HCT116 (cell line): ENCODE data around the gene AP5S1. TPM values are rescaled to one million over a fixed set of nuclear protein-coding genes. Genes with fewer than 3 reads are reported as not detected.

Experiments used
- ATAC-seq: fragments of 200-7000 bp; cut with Tn5 transposase; 2 replicates; pipeline ENCODE4 v1.9.1; 2020; ENCODE audit warnings: mild to moderate bottlenecking, moderate library complexity
- BruUV-seq: library from RNA; stranded (reverse); fragments of 400-500 nt; replicated peaks from 2 replicates; lab custom pipeline; 2021; lab: Mats Ljungman, UMichigan
- CTCF ChIA-PET: fragments of 300-600 bp; sonication (Branson Sonifier 250); formaldehyde crosslinking; loops from one replicate; lab custom pipeline; 2021; ENCODE audit warnings: antibody characterized with exemption; lab: Charles Lee
- POLR2A ChIA-PET: fragments of 300-600, 350-600 bp; sonication (Branson Sonifier 250); formaldehyde crosslinking; loops from one replicate; lab custom pipeline; 2021; ENCODE audit warnings: antibody characterized with exemption; lab: Charles Lee
- RAD21 ChIA-PET, 2 experiments: fragments of 300-600 bp; sonication (Branson Sonifier 250); formaldehyde crosslinking; loops; one replicate each; lab custom pipeline; 2023; ENCODE audit warnings: low total read pairs in 2 of 2; ENCODE audit not compliant: uncharacterized antibody in 2 of 2, unreplicated experiment in 2 of 2, low non-redundant PET in 1 of 2; lab: Charles Lee
- DNase-seq: peaks from one replicate; pipeline ENCODE4 v3.0.0-alpha.2; 2010; ENCODE audit warnings: low read depth, low spot score
- H2AFZ ChIP-seq: fragments of 200-600 bp; shearing (Covaris generic), sonication (generic); 2 replicates; pipeline ENCODE4 v1.6.1; 2017; ENCODE audit warnings: low read depth, mixed run types, mixed read lengths, antibody characterized with exemption, low read length; ENCODE audit not compliant: poor library complexity, severe bottlenecking
- H3K27ac ChIP-seq: 2 replicates; pipeline ENCODE4 v1.5.1; 2012; ENCODE audit warnings: low read depth, low read length
- H3K27me3 ChIP-seq: fragments of 200-600 bp; sonication (generic); 2 replicates; pipeline ENCODE4 v1.6.1; 2016; ENCODE audit warnings: mixed run types, low read length, mixed read lengths; ENCODE audit not compliant: insufficient read depth
- H3K36me3 ChIP-seq, 2 experiments: fragments of 200-500 bp in 1 of 2; fragments of 200-600 bp in 1 of 2; sonication (Bioruptor generic) in 1 of 2; sonication (generic) in 1 of 2; 2 replicates each; pipeline versions ENCODE4 v1.5.1 to v1.6.1; 2014 to 2016; ENCODE audit warnings: low read length in 2 of 2, inconsistent platforms in 1 of 2, mixed read lengths in 1 of 2, mixed run types in 1 of 2; ENCODE audit not compliant: insufficient read depth in 2 of 2, control insufficient read depth in 1 of 2
- H3K4me1 ChIP-seq, 2 experiments: fragments of 200-600 bp in 1 of 2; sonication (generic) in 1 of 2; 2 replicates each; pipeline versions ENCODE4 v1.5.1 to v1.6.1; 2012 to 2017; ENCODE audit warnings: low read length in 2 of 2, inconsistent platforms in 1 of 2, mild to moderate bottlenecking in 1 of 2, mixed read lengths in 1 of 2, mixed run types in 1 of 2, moderate library complexity in 1 of 2; ENCODE audit not compliant: insufficient read depth in 2 of 2, control insufficient read depth in 1 of 2
- H3K4me2 ChIP-seq: fragments of 200-600 bp; sonication (generic); 2 replicates; pipeline ENCODE4 v1.6.1; 2017; ENCODE audit warnings: mixed run types, low read length, mixed read lengths
- H3K4me3 ChIP-seq, 2 experiments: fragments of 200-600 bp in 1 of 2; sonication (generic) in 1 of 2; replicated peaks in 1 of 2; 2 replicates each; pipeline ENCODE4 v1.5.1; 2011 to 2016; ENCODE audit warnings: low read length in 2 of 2, control low read depth in 1 of 2, low read depth in 1 of 2, mild to moderate bottlenecking in 1 of 2, mixed read lengths in 1 of 2, mixed run types in 1 of 2
- H3K79me2 ChIP-seq: fragments of 200-600 bp; sonication (generic); 2 replicates; pipeline ENCODE4 v1.6.1; 2017; ENCODE audit warnings: mild to moderate bottlenecking, mixed run types, low read length, moderate library complexity, mixed read lengths; ENCODE audit not compliant: insufficient read depth
- H3K9ac ChIP-seq: fragments of 200-600 bp; sonication (generic); 2 replicates; pipeline ENCODE4 v1.6.1; 2016; ENCODE audit warnings: low read length, mixed read lengths
- H3K9me2 ChIP-seq: fragments of 200-600 bp; sonication (generic), shearing (Covaris generic); 2 replicates; pipeline ENCODE4 v1.6.1; 2017; ENCODE audit warnings: mixed run types, mild to moderate bottlenecking, moderate library complexity; ENCODE audit not compliant: insufficient read depth
- H3K9me3 ChIP-seq, 2 experiments: fragments of 200-500 bp in 1 of 2; fragments of 200-600 bp in 1 of 2; sonication (Bioruptor generic) in 1 of 2; sonication (generic) in 1 of 2; 2 replicates each; pipeline ENCODE4 v1.6.1; 2014 to 2017; ENCODE audit warnings: low read length in 2 of 2, mixed read lengths in 2 of 2, inconsistent platforms in 1 of 2, low read depth in 1 of 2, mild to moderate bottlenecking in 1 of 2, mixed run types in 1 of 2, moderate library complexity in 1 of 2; ENCODE audit not compliant: control insufficient read depth in 1 of 2, insufficient read depth in 1 of 2
- H4K20me1 ChIP-seq: fragments of 200-600 bp; sonication (generic), shearing (Covaris generic); 2 replicates; pipeline ENCODE4 v1.6.1; 2017; ENCODE audit warnings: mixed run types, mild to moderate bottlenecking, moderate library complexity; ENCODE audit not compliant: insufficient read depth
- CBX3 ChIP-seq: IDR thresholded peaks from 2 replicates; pipeline ENCODE4 v1.6.1; 2012; ENCODE audit warnings: low read depth
- RAD21 ChIP-seq: IDR thresholded peaks from 2 replicates; pipeline ENCODE4 v1.6.1; 2012; ENCODE audit warnings: low read depth, mild to moderate bottlenecking
- SP1 ChIP-seq: IDR thresholded peaks from 2 replicates; pipeline ENCODE4 v1.6.1; 2012; ENCODE audit warnings: low read depth
- SRF ChIP-seq: IDR thresholded peaks from 2 replicates; pipeline ENCODE4 v1.6.1; 2012; ENCODE audit warnings: low read depth
- YY1 ChIP-seq: IDR thresholded peaks from 2 replicates; pipeline ENCODE4 v1.6.1; 2011; ENCODE audit warnings: low read length, low read depth, moderate library complexity, mild to moderate bottlenecking; ENCODE audit not compliant: insufficient replicate concordance; ENCODE audit errors: extremely low read depth
- ZFX ChIP-seq: fragments of 450-650 bp; IDR thresholded peaks from 2 replicates; pipeline ENCODE4 v1.6.1; 2017
- ZNF274 ChIP-seq: fragments of 200-500 bp; sonication (Bioruptor generic); IDR thresholded peaks from 2 replicates; pipeline ENCODE4 v1.6.1; 2014; ENCODE audit warnings: mild to moderate bottlenecking, low read depth, low read length, inconsistent platforms
- intact Hi-C: fragments of 100-400 bp; cut with micrococcal nuclease; formaldehyde crosslinking; loops from 2 replicates; pipeline ENCODE4 v1.10.0; 2022
- total RNA-seq: library from RNA; stranded (reverse); gene quantifications from one replicate; pipeline ENCODE4 v1.2.1, GENCODE V29; 2021; ENCODE audit not compliant: unreplicated experiment
- TF ChIP-seq, protein P1 (sequence below): IDR thresholded peaks from 2 replicates; pipeline ENCODE4 v1.6.1; 2012
- TF ChIP-seq, protein P2 (sequence below): IDR thresholded peaks from 2 replicates; pipeline ENCODE4 v1.6.1; 2012; ENCODE audit warnings: low read depth
- TF ChIP-seq, protein P3 (sequence below): IDR thresholded peaks from 2 replicates; pipeline ENCODE4 v1.6.1; 2011; ENCODE audit warnings: mild to moderate bottlenecking, low read length, moderate library complexity; ENCODE audit not compliant: insufficient replicate concordance; ENCODE audit errors: extremely low read depth
- TF ChIP-seq, protein P4 (sequence below): IDR thresholded peaks from 2 replicates; pipeline ENCODE4 v1.6.1; 2012
- TF ChIP-seq, protein P5 (sequence below), 3 experiments: fragments of 200-600 bp in 1 of 3; sonication (generic) in 1 of 3; IDR thresholded peaks in 2 of 3; conservative IDR thresholded peaks in 1 of 3; 2 replicates each; pipeline ENCODE4 v1.5.1; 2012 to 2017; ENCODE audit warnings: low read depth in 2 of 3, low read length in 2 of 3, antibody characterized with exemption in 1 of 3, borderline replicate concordance in 1 of 3, control low read depth in 1 of 3, mild to moderate bottlenecking in 1 of 3, mixed read lengths in 1 of 3, mixed run types in 1 of 3, moderate library complexity in 1 of 3; ENCODE audit not compliant: insufficient read depth in 1 of 3

AP5S1 gene
- total RNA-seq, 1 experiment from 2014 or later, result 12.1 TPM

DNA sequence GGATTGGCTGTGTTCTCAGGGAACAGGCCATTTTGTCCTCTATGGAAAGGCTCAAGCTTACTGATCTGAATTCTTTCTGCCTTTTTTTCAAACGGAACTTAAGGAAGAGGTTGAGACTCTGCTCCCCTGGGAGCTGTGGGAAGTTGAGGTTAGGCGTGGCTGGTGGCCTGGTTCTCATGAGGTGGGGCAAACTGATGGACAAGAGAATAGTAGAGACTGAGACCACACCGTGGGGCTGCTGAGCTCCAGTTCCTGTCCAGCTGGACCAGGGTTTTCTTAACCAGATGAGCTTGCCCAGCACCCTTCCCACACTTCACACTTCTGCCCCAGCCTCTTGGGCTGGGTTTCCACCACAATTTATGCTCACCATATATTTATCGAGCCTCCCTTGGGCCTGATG, 6.1 kb downstream of the AP5S1 start:
- no TSS peak for BruUV-seq
- CTCF ChIA-PET, result no interaction called here

DNA sequence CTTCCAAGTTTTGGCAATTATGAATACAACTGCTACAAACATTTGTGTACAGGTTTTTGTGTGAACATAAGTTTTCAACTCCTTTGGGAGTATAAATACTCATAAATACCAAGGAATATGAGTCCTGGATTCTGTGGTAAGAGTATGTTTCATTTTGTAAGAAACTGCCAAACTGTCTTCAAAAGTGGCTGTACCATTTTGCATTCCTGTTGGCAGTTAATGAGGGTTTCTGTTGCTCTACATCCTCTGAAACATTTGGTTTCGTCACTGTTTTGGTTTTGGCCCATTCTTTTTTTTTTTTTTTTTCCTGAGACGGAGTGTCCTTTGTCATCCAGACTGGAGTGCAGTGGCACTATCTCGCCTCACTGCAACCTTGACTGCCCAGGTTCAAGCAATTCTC, 8.5 kb downstream of the AP5S1 start:
- H3K9ac ChIP-seq, result no peak overlapping the region
- no peaks in the 10 kb centered on the region for H3K79me2 ChIP-seq
- H3K4me2 ChIP-seq, result no peak overlapping the region
- H2AFZ ChIP-seq, result no peak overlapping the region
- H3K9me3 ChIP-seq, result no peaks in the 10 kb centered on the region
- no peaks in the 10 kb centered on the region for H4K20me1 ChIP-seq
- RAD21 ChIA-PET, result no interaction called here
- no peaks in the 10 kb centered on the region for H3K27me3 ChIP-seq
- BruUV-seq, result no TSS peak
- ATAC-seq, result no peak
- TF ChIP-seq, protein P1, sequence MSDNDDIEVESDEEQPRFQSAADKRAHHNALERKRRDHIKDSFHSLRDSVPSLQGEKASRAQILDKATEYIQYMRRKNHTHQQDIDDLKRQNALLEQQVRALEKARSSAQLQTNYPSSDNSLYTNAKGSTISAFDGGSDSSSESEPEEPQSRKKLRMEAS, result no peak
- TF ChIP-seq, protein P2, sequence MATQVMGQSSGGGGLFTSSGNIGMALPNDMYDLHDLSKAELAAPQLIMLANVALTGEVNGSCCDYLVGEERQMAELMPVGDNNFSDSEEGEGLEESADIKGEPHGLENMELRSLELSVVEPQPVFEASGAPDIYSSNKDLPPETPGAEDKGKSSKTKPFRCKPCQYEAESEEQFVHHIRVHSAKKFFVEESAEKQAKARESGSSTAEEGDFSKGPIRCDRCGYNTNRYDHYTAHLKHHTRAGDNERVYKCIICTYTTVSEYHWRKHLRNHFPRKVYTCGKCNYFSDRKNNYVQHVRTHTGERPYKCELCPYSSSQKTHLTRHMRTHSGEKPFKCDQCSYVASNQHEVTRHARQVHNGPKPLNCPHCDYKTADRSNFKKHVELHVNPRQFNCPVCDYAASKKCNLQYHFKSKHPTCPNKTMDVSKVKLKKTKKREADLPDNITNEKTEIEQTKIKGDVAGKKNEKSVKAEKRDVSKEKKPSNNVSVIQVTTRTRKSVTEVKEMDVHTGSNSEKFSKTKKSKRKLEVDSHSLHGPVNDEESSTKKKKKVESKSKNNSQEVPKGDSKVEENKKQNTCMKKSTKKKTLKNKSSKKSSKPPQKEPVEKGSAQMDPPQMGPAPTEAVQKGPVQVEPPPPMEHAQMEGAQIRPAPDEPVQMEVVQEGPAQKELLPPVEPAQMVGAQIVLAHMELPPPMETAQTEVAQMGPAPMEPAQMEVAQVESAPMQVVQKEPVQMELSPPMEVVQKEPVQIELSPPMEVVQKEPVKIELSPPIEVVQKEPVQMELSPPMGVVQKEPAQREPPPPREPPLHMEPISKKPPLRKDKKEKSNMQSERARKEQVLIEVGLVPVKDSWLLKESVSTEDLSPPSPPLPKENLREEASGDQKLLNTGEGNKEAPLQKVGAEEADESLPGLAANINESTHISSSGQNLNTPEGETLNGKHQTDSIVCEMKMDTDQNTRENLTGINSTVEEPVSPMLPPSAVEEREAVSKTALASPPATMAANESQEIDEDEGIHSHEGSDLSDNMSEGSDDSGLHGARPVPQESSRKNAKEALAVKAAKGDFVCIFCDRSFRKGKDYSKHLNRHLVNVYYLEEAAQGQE, result no peak
- no peak for TF ChIP-seq YY1
- TF ChIP-seq ZFX, result no peak
- no peak for TF ChIP-seq CBX3
- TF ChIP-seq, protein P3, sequence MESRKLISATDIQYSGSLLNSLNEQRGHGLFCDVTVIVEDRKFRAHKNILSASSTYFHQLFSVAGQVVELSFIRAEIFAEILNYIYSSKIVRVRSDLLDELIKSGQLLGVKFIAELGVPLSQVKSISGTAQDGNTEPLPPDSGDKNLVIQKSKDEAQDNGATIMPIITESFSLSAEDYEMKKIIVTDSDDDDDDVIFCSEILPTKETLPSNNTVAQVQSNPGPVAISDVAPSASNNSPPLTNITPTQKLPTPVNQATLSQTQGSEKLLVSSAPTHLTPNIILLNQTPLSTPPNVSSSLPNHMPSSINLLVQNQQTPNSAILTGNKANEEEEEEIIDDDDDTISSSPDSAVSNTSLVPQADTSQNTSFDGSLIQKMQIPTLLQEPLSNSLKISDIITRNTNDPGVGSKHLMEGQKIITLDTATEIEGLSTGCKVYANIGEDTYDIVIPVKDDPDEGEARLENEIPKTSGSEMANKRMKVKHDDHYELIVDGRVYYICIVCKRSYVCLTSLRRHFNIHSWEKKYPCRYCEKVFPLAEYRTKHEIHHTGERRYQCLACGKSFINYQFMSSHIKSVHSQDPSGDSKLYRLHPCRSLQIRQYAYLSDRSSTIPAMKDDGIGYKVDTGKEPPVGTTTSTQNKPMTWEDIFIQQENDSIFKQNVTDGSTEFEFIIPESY, result no peak
- no peak for TF ChIP-seq SP1
- TF ChIP-seq RAD21, result no peak
- TF ChIP-seq, protein P4, sequence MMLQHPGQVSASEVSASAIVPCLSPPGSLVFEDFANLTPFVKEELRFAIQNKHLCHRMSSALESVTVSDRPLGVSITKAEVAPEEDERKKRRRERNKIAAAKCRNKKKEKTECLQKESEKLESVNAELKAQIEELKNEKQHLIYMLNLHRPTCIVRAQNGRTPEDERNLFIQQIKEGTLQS, result no peak
- no peak for TF ChIP-seq ZNF274
- no peak for TF ChIP-seq SRF
- TF ChIP-seq, protein P5, sequence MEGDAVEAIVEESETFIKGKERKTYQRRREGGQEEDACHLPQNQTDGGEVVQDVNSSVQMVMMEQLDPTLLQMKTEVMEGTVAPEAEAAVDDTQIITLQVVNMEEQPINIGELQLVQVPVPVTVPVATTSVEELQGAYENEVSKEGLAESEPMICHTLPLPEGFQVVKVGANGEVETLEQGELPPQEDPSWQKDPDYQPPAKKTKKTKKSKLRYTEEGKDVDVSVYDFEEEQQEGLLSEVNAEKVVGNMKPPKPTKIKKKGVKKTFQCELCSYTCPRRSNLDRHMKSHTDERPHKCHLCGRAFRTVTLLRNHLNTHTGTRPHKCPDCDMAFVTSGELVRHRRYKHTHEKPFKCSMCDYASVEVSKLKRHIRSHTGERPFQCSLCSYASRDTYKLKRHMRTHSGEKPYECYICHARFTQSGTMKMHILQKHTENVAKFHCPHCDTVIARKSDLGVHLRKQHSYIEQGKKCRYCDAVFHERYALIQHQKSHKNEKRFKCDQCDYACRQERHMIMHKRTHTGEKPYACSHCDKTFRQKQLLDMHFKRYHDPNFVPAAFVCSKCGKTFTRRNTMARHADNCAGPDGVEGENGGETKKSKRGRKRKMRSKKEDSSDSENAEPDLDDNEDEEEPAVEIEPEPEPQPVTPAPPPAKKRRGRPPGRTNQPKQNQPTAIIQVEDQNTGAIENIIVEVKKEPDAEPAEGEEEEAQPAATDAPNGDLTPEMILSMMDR (IDR thresholded peaks at IDR 0.05 in 2 of 3, conservative IDR thresholded peaks at IDR 0.05 in 1 of 3; ENCODE audit: borderline replicate concordance in 1 of 3, insufficient read depth in 1 of 3, low read depth in 2 of 3, low read length in 2 of 3), result no peak
- H3K4me1 ChIP-seq, result no peaks in the 10 kb centered on the region
- intact Hi-C loops, result no loop called here
- H3K4me3 ChIP-seq, result no peak overlapping the region
- no peak for DNase-seq
- no peak overlapping the region for H3K27ac ChIP-seq
- H3K9me2 ChIP-seq, result no peaks in the 10 kb centered on the region
- POLR2A ChIA-PET, result no interaction called here
- CTCF ChIA-PET, result no interaction called here
- peaks cover 0 to 2% of the 10 kb centered on the region in 2 experiments; a peak in 1 of 4 replicates for H3K36me3 ChIP-seq

More for the DNA sequence above, 6.1 kb downstream of the AP5S1 start:
- ATAC-seq (no peak), DNase-seq (no peak)
- intact Hi-C loops, result no loop called here
- Histone ChIP-seq H3K9me2 (no peaks in the 10 kb centered on the region), H3K9me3 (no peaks in the 10 kb centered on the region), H3K9ac (no peak overlapping the region), H3K36me3 (peaks cover 4 to 5% of the 10 kb centered on the region in 2 experiments; a peak in 1 of 4 replicates), H2AFZ (no peak overlapping the region), H4K20me1 (no peaks in the 10 kb centered on the region), H3K4me3 (no peak overlapping the region), H3K79me2 (no peaks in the 10 kb centered on the region), H3K27ac (no peak overlapping the region), H3K4me1 (peaks cover 4% of the 10 kb centered on the region in 2 experiments), H3K4me2 (no peak overlapping the region), H3K27me3 (no peaks in the 10 kb centered on the region)
- RAD21 ChIA-PET, result no interaction called here
- POLR2A ChIA-PET, result no interaction called here
- no peak for TF ChIP-seq ZNF274
